ENCODE measurements around the gene KRTAP10-2. TPM values are rescaled to one million over a fixed set of nuclear protein-coding genes. Genes with fewer than 3 reads are reported as not detected.
"Not testable (repeated sequence)": the region's sequence is repeated elsewhere in the genome, so short reads cannot be mapped to it uniquely, and the experiment has no call there.

The KRTAP10-2 gene, protein sequence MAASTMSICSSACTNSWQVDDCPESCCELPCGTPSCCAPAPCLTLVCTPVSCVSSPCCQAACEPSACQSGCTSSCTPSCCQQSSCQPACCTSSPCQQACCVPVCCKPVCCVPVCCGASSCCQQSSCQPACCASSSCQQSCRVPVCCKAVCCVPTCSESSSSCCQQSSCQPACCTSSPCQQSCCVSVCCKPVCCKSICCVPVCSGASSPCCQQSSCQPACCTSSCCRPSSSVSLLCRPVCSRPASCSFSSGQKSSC
- total RNA-seq (2022) (not detected in 2 replicates), Bru-seq, nascent RNA (not detected), BruChase-seq, experiment 1, labeled RNA remaining after a 6-hour chase (not detected), BruChase-seq, experiment 2, labeled RNA remaining after a 2-hour chase (not detected)
- long read RNA-seq: 0 reads

DNA sequence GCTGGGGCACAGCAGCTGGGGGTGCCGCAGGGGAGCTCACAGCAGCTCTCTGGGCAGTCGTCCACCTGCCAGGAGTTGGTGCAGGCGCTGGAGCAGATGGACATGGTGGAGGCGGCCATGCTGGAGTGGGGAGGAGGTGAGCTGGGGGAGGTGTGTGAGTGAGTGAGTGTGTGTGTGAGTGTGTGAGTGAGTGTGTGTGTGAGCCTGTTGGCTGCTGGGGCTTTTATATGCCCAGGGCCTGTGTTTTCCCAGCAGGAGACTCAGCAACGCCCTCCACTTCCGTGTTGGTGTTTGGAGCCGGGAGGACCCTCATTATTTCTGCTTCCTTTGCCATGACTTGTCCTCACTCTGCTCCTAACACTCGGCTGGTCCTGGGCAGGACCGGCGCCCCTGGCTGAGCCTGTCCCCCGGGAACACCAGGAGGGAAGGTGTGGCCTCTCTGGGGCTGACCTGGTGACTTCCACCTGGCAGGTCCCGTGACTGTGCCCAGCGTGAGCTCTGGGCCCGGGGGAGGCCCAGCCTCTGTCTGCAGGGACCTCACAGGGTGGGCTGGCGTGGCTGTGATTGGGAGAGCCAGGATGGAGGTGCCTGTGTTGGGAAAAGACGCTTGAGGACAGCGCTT is at the start of gene KRTAP10-2:
KRTAP10-2 (minus strand) TSS at position 166 of the 622 bp plus-strand sequence; CDS start at position 119, 47 bp downstream.
- BruUV-seq (replicated peaks): no TSS peak
- intact Hi-C loops (cut with micrococcal nuclease; ENCODE audit: unreplicated experiment): no loop called here
- TF ChIP-seq, protein P1, sequence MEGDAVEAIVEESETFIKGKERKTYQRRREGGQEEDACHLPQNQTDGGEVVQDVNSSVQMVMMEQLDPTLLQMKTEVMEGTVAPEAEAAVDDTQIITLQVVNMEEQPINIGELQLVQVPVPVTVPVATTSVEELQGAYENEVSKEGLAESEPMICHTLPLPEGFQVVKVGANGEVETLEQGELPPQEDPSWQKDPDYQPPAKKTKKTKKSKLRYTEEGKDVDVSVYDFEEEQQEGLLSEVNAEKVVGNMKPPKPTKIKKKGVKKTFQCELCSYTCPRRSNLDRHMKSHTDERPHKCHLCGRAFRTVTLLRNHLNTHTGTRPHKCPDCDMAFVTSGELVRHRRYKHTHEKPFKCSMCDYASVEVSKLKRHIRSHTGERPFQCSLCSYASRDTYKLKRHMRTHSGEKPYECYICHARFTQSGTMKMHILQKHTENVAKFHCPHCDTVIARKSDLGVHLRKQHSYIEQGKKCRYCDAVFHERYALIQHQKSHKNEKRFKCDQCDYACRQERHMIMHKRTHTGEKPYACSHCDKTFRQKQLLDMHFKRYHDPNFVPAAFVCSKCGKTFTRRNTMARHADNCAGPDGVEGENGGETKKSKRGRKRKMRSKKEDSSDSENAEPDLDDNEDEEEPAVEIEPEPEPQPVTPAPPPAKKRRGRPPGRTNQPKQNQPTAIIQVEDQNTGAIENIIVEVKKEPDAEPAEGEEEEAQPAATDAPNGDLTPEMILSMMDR (IDR thresholded peaks at IDR 0.05; ENCODE audit: unreplicated experiment): no peak
- CTCF ChIA-PET: interaction anchor here (1.3 kb wide), 1 partner anchor 41 kb away, joined by 3 read pairs; the partner anchor contains the start of gene KRTAP10-6
- Mint-ChIP-seq H3K36me3 (ENCODE audit: insufficient read depth, unreplicated experiment) (no peaks in the 10 kb centered on the region), H3K27me3 (ENCODE audit: unreplicated experiment) (peaks cover 100% of the 10 kb centered on the region), H3K9me3 (ENCODE audit: low read depth, unreplicated experiment) (peaks cover 3% of the 10 kb centered on the region), H3K4me3 (ENCODE audit: low read depth, unreplicated experiment) (no peak within 1 kb of the TSS), H3K4me1 (ENCODE audit: low read depth, unreplicated experiment) (peaks cover 9% of the 10 kb centered on the region), H3K27ac (ENCODE audit: unreplicated experiment) (no peak within 1 kb of the TSS)
- no peak for DNase-seq

DNA sequence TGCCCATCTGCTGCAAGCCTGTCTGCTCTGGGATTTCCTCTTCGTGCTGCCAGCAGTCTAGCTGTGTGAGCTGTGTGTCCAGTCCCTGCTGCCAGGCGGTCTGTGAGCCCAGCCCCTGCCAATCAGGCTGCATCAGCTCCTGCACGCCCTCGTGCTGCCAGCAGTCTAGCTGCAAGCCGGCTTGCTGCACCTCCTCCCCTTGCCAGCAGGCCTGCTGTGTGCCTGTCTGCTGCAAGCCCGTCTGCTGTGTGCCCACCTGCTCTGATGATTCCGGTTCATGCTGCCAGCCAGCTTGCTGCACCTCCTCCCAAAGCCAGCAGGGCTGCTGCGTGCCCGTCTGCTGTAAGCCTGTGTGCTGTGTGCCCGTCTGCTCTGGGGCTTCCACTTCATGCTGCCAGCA is 49.8 kb upstream of the KRTAP10-2 start:
- H3K4me3 Mint-ChIP-seq (ENCODE audit: low read depth, unreplicated experiment); H3K4me1 Mint-ChIP-seq (ENCODE audit: low read depth, unreplicated experiment); H3K36me3 Mint-ChIP-seq (ENCODE audit: insufficient read depth, unreplicated experiment); H3K27ac Mint-ChIP-seq (ENCODE audit: unreplicated experiment); intact Hi-C loops (cut with micrococcal nuclease; ENCODE audit: unreplicated experiment); H3K9me3 Mint-ChIP-seq (ENCODE audit: low read depth, unreplicated experiment); CTCF ChIA-PET; BruUV-seq (replicated peaks); DNase-seq: not testable (repeated sequence)
- peaks cover 80% of the 10 kb centered on the region for H3K27me3 Mint-ChIP-seq (ENCODE audit: unreplicated experiment)

DNA sequence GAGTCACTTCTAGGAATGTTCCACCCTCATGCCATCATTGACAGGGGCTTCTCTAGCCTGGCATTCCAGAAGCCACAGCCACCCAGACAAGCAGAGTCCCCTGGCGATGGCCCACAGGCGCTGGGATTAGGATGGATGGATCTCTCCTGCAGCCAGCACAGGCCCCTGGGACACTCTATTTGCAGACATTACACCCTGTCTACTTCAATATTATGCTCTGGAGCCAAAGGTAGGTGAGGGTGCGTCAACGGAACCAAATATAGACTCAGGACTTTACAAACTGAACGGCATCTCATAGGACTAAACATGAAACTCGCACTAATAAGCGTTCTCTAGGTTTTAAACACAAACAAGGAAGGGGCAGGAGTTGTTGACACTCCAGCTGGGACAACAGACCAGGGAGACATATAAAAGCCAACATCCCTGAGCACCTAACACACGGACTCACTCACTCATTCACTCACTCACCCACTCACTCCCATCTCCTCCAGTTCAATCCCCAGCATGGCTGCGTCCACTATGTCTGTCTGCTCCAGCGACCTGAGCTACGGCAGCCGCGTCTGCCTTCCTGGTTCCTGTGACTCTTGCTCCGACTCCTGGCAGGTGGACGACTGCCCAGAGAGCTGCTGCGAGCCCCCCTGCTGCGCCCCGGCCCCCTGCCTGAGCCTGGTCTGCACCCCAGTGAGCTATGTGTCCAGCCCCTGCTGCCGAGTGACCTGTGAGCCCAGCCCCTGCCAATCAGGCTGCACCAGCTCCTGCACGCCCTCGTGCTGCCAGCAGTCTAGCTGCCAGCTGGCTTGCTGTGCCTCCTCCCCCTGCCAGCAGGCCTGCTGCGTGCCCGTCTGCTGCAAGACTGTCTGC is 49.0 kb upstream of the KRTAP10-2 start, which contains the start of gene KRTAP10-7:
KRTAP10-7 (plus strand) TSS at position 480 of the 861 bp plus-strand sequence; CDS start at position 505, 25 bp downstream.
- BruUV-seq (replicated peaks); H3K4me1 Mint-ChIP-seq (ENCODE audit: low read depth, unreplicated experiment); CTCF ChIA-PET; DNase-seq; H3K36me3 Mint-ChIP-seq (ENCODE audit: insufficient read depth, unreplicated experiment); H3K9me3 Mint-ChIP-seq (ENCODE audit: low read depth, unreplicated experiment); H3K27ac Mint-ChIP-seq (ENCODE audit: unreplicated experiment); intact Hi-C loops (cut with micrococcal nuclease; ENCODE audit: unreplicated experiment); H3K4me3 Mint-ChIP-seq (ENCODE audit: low read depth, unreplicated experiment): not testable (repeated sequence)
- peaks cover 81% of the 10 kb centered on the region for H3K27me3 Mint-ChIP-seq (ENCODE audit: unreplicated experiment)

DNA sequence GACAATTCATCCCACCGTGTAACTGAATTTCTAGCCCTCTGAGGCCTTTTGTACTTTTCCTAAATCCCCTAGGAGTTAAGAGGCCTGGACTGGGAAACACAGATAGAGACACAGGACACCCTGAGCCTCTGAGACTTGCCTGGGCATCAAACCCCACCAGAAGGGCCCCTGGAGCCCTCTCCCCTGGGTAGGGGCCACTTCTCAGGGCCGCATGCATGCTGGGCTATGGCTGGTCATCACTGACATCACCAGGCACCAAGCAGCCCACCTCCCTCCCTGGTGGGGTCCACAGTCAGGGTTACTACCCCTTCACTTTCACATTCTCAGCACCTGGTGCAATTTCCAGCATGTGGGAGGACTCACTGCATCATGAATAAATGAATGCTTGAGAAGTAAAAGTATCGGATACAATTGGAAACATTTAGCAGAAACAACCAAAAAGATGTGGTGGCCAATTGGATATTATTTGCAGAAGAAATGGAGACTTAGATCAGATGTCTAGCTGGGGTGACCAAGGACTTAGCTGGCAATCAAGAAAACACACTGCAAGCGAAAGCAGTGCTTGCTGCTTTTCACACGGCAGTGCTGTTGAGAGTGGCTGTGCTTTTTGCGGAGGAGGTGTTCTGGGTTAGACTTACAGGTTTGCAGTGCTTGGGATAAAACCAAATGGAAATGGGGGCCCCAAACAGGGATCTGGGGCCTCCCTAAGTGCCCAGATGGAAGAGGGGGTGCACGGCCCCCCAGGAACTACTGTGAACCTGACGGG is 48.1 kb upstream of the KRTAP10-2 start:
- Mint-ChIP-seq H3K4me3 (ENCODE audit: low read depth, unreplicated experiment) (no peak overlapping the region), H3K27me3 (ENCODE audit: unreplicated experiment) (peaks cover 81% of the 10 kb centered on the region)

More for the DNA sequence above, 48.1 kb upstream of the KRTAP10-2 start:
- H3K27ac Mint-ChIP-seq (ENCODE audit: unreplicated experiment): no peak overlapping the region
- no peaks in the 10 kb centered on the region for H3K9me3 Mint-ChIP-seq (ENCODE audit: low read depth, unreplicated experiment)
- BruUV-seq (replicated peaks): no TSS peak
- TF ChIP-seq, protein P1 (IDR thresholded peaks at IDR 0.05; ENCODE audit: unreplicated experiment): no peak
- intact Hi-C loops (cut with micrococcal nuclease; ENCODE audit: unreplicated experiment): no loop called here
- DNase-seq: no peak
- no peaks in the 10 kb centered on the region for H3K4me1 Mint-ChIP-seq (ENCODE audit: low read depth, unreplicated experiment)
- CTCF ChIA-PET: no interaction called here
- H3K36me3 Mint-ChIP-seq (ENCODE audit: insufficient read depth, unreplicated experiment): no peaks in the 10 kb centered on the region
